H9 (cell line): Measurements from ENCODE around the gene CDH8. TPM values are rescaled to one million over a fixed set of nuclear protein-coding genes. Genes with fewer than 3 reads are reported as not detected.
A peak's percentile ranks its signal among the peaks of the same experiment; 100 is the strongest.

Source experiments
- DNase-seq: peaks from one replicate; pipeline ENCODE4 v3.0.0-alpha.2; 2017
- H2AFZ ChIP-seq: one replicate; pipeline ENCODE4 v1.6.1; 2013; ENCODE audit warnings: mild to moderate bottlenecking, low read length, control low read depth, moderate library complexity
- H2AK5ac ChIP-seq: 2 replicates; pipeline ENCODE4 v1.6.1; 2013; ENCODE audit warnings: low read length, control low read depth, mixed read lengths; ENCODE audit not compliant: insufficient read length
- H2BK120ac ChIP-seq: one replicate; pipeline ENCODE4 v1.6.1; 2013; ENCODE audit warnings: low read depth, mild to moderate bottlenecking, low read length, control low read depth, inconsistent platforms; ENCODE audit not compliant: poor library complexity, severe bottlenecking
- H2BK12ac ChIP-seq: 2 replicates; pipeline ENCODE4 v1.6.1; 2013; ENCODE audit warnings: low read length, control low read depth, mixed read lengths, low read depth; ENCODE audit not compliant: insufficient read length
- H2BK15ac ChIP-seq: 2 replicates; pipeline ENCODE4 v1.6.1; 2013; ENCODE audit warnings: low read depth, low read length, control low read depth
- H2BK20ac ChIP-seq: one replicate; pipeline ENCODE4 v1.6.1; 2013; ENCODE audit warnings: low read depth, mild to moderate bottlenecking, low read length, control low read depth, inconsistent platforms; ENCODE audit not compliant: poor library complexity, severe bottlenecking
- H2BK5ac ChIP-seq: 2 replicates; pipeline ENCODE4 v1.6.1; 2013; ENCODE audit warnings: low read length, control low read depth, mixed read lengths; ENCODE audit not compliant: insufficient read length
- H3K14ac ChIP-seq: 2 replicates; pipeline ENCODE4 v1.6.1; 2013; ENCODE audit warnings: low read length, control low read depth; ENCODE audit not compliant: insufficient read depth
- H3K18ac ChIP-seq: 2 replicates; pipeline ENCODE4 v1.6.1; 2013; ENCODE audit warnings: low read depth, mild to moderate bottlenecking, mixed read lengths, low read length, control low read depth; ENCODE audit not compliant: insufficient read length
- H3K23ac ChIP-seq: 2 replicates; pipeline ENCODE4 v1.6.1; 2013; ENCODE audit warnings: low read length, control low read depth, mixed read lengths, low read depth; ENCODE audit not compliant: insufficient read length
- H3K23me2 ChIP-seq: 2 replicates; pipeline ENCODE4 v1.6.1; 2013; ENCODE audit warnings: low read depth, mild to moderate bottlenecking, mixed read lengths, low read length, control low read depth; ENCODE audit not compliant: insufficient read length, poor library complexity, severe bottlenecking
- H3K27ac ChIP-seq: 2 replicates; pipeline ENCODE4 v1.5.1; 2013; ENCODE audit warnings: low read length, control low read depth, mixed read lengths, low read depth; ENCODE audit not compliant: insufficient read length
- H3K27me3 ChIP-seq: 2 replicates; pipeline ENCODE4 v1.6.1; 2013; ENCODE audit warnings: low read length, control low read depth, inconsistent platforms; ENCODE audit not compliant: insufficient read depth
- H3K4ac ChIP-seq: 2 replicates; pipeline ENCODE4 v1.6.1; 2013; ENCODE audit warnings: low read depth, mild to moderate bottlenecking, control low read depth, inconsistent platforms, low read length, moderate library complexity
- H3K4me1 ChIP-seq: 2 replicates; pipeline ENCODE4 v1.6.1; 2013; ENCODE audit warnings: low read length, control low read depth, inconsistent platforms; ENCODE audit not compliant: insufficient read depth
- H3K4me2 ChIP-seq: 2 replicates; pipeline ENCODE4 v1.6.1; 2013; ENCODE audit warnings: low read length, control low read depth, mixed read lengths; ENCODE audit not compliant: insufficient read length, insufficient read depth
- H3K56ac ChIP-seq: 2 replicates; pipeline ENCODE4 v1.6.1; 2013; ENCODE audit warnings: low read depth, mild to moderate bottlenecking, mixed read lengths, low read length, control low read depth; ENCODE audit not compliant: insufficient read length
- H3K79me1 ChIP-seq: 2 replicates; pipeline ENCODE4 v1.6.1; 2013; ENCODE audit warnings: low read depth, mild to moderate bottlenecking, moderate library complexity, low read length, control low read depth, inconsistent platforms; ENCODE audit not compliant: insufficient read depth, poor library complexity, severe bottlenecking
- H3K79me2 ChIP-seq: 2 replicates; pipeline ENCODE4 v1.6.1; 2013; ENCODE audit warnings: low read length, control low read depth, inconsistent platforms; ENCODE audit not compliant: insufficient read depth
- H3K9ac ChIP-seq: 2 replicates; pipeline ENCODE4 v1.6.1; 2013; ENCODE audit warnings: low read length, control low read depth, mixed read lengths; ENCODE audit not compliant: insufficient read length; ENCODE audit errors: extremely low read depth
- H3K9me3 ChIP-seq: one replicate; pipeline ENCODE4 v1.6.1; 2013; ENCODE audit warnings: low read depth, low read length, inconsistent platforms; ENCODE audit not compliant: control insufficient read depth
- H3T11ph ChIP-seq: one replicate; pipeline ENCODE4 v1.6.1; 2013; ENCODE audit warnings: mild to moderate bottlenecking, low read length, control low read depth, inconsistent platforms
- H4K20me1 ChIP-seq: one replicate; pipeline ENCODE4 v1.6.1; 2013; ENCODE audit not compliant: control insufficient read depth, insufficient read length, insufficient read depth
- H4K5ac ChIP-seq: 2 replicates; pipeline ENCODE4 v1.6.1; 2013; ENCODE audit warnings: low read depth, mild to moderate bottlenecking, mixed read lengths, low read length, control low read depth; ENCODE audit not compliant: insufficient read length
- H4K8ac ChIP-seq: replicated peaks from 2 replicates; pipeline ENCODE4 v1.6.1; 2013; ENCODE audit warnings: low read length, control low read depth, mixed read lengths, low read depth; ENCODE audit not compliant: insufficient read length
- H4K91ac ChIP-seq: 2 replicates; pipeline ENCODE4 v1.6.1; 2013; ENCODE audit warnings: low read depth, mild to moderate bottlenecking, moderate library complexity, mixed read lengths, low read length, control low read depth; ENCODE audit not compliant: insufficient read length
- H3K27ac Mint-ChIP-seq, 3 experiments: 2 replicates in 2 of 3; 3 replicates in 1 of 3; pipeline ENCODE4 v1.8.0; 2020 to 2021; ENCODE audit warnings: mixed read lengths in 3 of 3, mild to moderate bottlenecking in 1 of 3, moderate library complexity in 1 of 3
- H3K27me3 Mint-ChIP-seq: 2 replicates; pipeline ENCODE4 v1.8.0; 2021; ENCODE audit warnings: low read depth, mild to moderate bottlenecking, moderate library complexity, mixed read lengths
- H3K36me3 Mint-ChIP-seq, 3 experiments: 2 replicates in 2 of 3; 3 replicates in 1 of 3; pipeline ENCODE4 v1.8.0; 2020 to 2021; ENCODE audit warnings: low read depth in 3 of 3, mixed read lengths in 3 of 3; ENCODE audit not compliant: insufficient read depth in 1 of 3
- H3K4me1 Mint-ChIP-seq, 2 experiments: 2 replicates each; pipeline ENCODE4 v1.8.0; 2020; ENCODE audit warnings: mixed read lengths in 2 of 2
- H3K4me3 Mint-ChIP-seq, 2 experiments: 2 replicates in 1 of 2; 3 replicates in 1 of 2; pipeline ENCODE4 v1.8.0; 2020 to 2021; ENCODE audit warnings: mild to moderate bottlenecking in 2 of 2, mixed read lengths in 2 of 2, moderate library complexity in 1 of 2
- H3K9me3 Mint-ChIP-seq, 2 experiments: 2 replicates in 1 of 2; 3 replicates in 1 of 2; pipeline ENCODE4 v1.8.0; 2020; ENCODE audit warnings: mild to moderate bottlenecking in 2 of 2, mixed read lengths in 2 of 2, moderate library complexity in 1 of 2
- CTCF ChIP-seq: fragments of 200-600 bp; sonication (generic); conservative IDR thresholded peaks from 3 replicates; pipeline ENCODE4 v1.8.0; 2021; ENCODE audit warnings: antibody characterized with exemption, mild to moderate bottlenecking
- WGBS: extraction: QIAGEN DNeasy Blood & Tissue Kit; methylation state at CpG from one replicate; pipeline ENCODE4 v1.1.7; 2013; ENCODE audit warnings: missing lambda C conversion rate, low lambda C conversion rate, mixed read lengths; ENCODE audit not compliant: insufficient read length; ENCODE audit errors: extremely low coverage; 5-methylcytosine and 5-hydroxymethylcytosine counted together
- long read RNA-seq: library from polyadenylated mRNA; unstranded; transcript quantifications from one replicate; pipeline ENCODE4 v2.0.0, GENCODE V29; 2020
- total RNA-seq: library from RNA; stranded (reverse); gene quantifications from 2 replicates; pipeline ENCODE4 v1.2.1, GENCODE V29; 2021

Gene CDH8
- total RNA-seq, result 7.4 and 12.0 TPM in 2 replicates
- long read RNA-seq, transcript CDH8-211 (9 exons, 3,986 nt), result major isoform, 17 of 45 reads
- long read RNA-seq, partial matches to known transcripts, result 15 of 45 reads
- long read RNA-seq, other reads (novel, unspliced or antisense), result 12 of 45 reads

- H3K27me3 Mint-ChIP-seq, result peaks cover 80% of the 10 kb centered on the region
- Histone ChIP-seq H3K56ac (no peak within 1 kb of the TSS), H3K23me2 (peaks cover 28% of the 10 kb centered on the region), H3K23ac (no peak within 1 kb of the TSS), H4K91ac (no peak within 1 kb of the TSS), H2BK20ac (no peak within 1 kb of the TSS), H3K9me3 (no peaks in the 10 kb centered on the region), H2AFZ (no peak within 1 kb of the TSS), H4K5ac (no peak within 1 kb of the TSS), H3K4ac (no peak within 1 kb of the TSS), H2BK15ac (no peak within 1 kb of the TSS), H2AK5ac (no peak within 1 kb of the TSS), H3K79me2 (no peaks in the 10 kb centered on the region), H2BK12ac (no peak within 1 kb of the TSS), H3K14ac (no peak within 1 kb of the TSS; the same call in 1 of the 2 replicates), H2BK120ac (no peak within 1 kb of the TSS), H3K4me1 (peaks cover 5% of the 10 kb centered on the region; the same call in 1 of the 2 replicates), H4K20me1 (no peaks in the 10 kb centered on the region), H4K8ac (no peak within 1 kb of the TSS), H2BK5ac (no peak within 1 kb of the TSS), H3K27me3 (peaks cover 33% of the 10 kb centered on the region; the same call in 1 of the 2 replicates), H3K4me2 (peak within 1 kb of the TSS; percentile 98), H3T11ph (no peak within 1 kb of the TSS), H3K79me1 (no peaks in the 10 kb centered on the region), H3K27ac (no peak within 1 kb of the TSS), H3K9ac (no peak within 1 kb of the TSS), H3K18ac (no peak within 1 kb of the TSS)
- H3K9me3 Mint-ChIP-seq, result no peaks in the 10 kb centered on the region; a peak in 2 of 5 replicates
- DNase-seq, result peak; percentile 85
- peak within 1 kb of the TSS; percentile 79 to 87 for H3K4me3 Mint-ChIP-seq
- peaks cover 43 to 53% of the 10 kb centered on the region in 2 experiments for H3K4me1 Mint-ChIP-seq
- no peak for TF ChIP-seq CTCF
- H3K36me3 Mint-ChIP-seq, result no peaks in the 10 kb centered on the region
- WGBS, result no CpG with 5 or more reads among the region's 60 CpGs
- H3K27ac Mint-ChIP-seq, result peak within 1 kb of the TSS in 2 of 3 experiments; percentile 40 to 92; a peak in 3 of 7 replicates
Observed at GRCh38 chr16:62036101-62036801, at the start of gene CDH8. Gene CDH8 (minus strand): TSS chr16:62036438. CDS start chr16:62021403, 15,035 bp downstream.
